C4-2B (cell line): ENCODE data around the gene DISP3.
A peak's percentile ranks its signal among the peaks of the same experiment; 100 is the strongest.

Experiments
- H3K27ac ChIP-seq: fragments of 450-650 bp; 2 replicates; pipeline ENCODE4 v1.5.1; 2017
- ZFX ChIP-seq: fragments of 450-650 bp; IDR thresholded peaks from 2 replicates; pipeline ENCODE4 v1.6.1; 2017
- TF ChIP-seq, protein P1 (sequence below): fragments of 450-650 bp; conservative IDR thresholded peaks from 2 replicates; pipeline ENCODE4 v1.5.1; 2017; ENCODE audit warnings: mild to moderate bottlenecking

DISP3 gene

DNA sequence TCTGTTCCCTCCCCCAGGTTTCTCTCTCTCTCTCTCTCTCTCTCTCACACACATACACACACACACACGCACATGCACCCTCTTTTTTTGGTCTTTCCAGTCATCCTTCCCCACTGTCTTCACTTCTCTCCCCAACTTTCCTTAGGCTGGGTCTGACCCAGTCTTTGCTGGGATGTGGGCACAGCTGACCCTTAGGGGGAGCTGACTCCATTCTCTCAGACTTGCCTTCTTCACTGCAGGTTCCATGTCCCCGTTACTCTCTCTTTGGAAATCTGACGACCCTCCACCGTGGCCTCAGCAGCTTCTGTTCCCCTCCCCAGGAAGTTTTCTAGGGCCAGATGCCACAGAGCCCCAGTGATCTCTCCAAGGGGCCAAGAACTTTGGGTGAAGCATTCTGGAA, 2.1 kb downstream of the DISP3 start:
- TF ChIP-seq, protein P1, sequence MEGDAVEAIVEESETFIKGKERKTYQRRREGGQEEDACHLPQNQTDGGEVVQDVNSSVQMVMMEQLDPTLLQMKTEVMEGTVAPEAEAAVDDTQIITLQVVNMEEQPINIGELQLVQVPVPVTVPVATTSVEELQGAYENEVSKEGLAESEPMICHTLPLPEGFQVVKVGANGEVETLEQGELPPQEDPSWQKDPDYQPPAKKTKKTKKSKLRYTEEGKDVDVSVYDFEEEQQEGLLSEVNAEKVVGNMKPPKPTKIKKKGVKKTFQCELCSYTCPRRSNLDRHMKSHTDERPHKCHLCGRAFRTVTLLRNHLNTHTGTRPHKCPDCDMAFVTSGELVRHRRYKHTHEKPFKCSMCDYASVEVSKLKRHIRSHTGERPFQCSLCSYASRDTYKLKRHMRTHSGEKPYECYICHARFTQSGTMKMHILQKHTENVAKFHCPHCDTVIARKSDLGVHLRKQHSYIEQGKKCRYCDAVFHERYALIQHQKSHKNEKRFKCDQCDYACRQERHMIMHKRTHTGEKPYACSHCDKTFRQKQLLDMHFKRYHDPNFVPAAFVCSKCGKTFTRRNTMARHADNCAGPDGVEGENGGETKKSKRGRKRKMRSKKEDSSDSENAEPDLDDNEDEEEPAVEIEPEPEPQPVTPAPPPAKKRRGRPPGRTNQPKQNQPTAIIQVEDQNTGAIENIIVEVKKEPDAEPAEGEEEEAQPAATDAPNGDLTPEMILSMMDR: no peak
- TF ChIP-seq ZFX: no peak
- no peak overlapping the region for H3K27ac ChIP-seq

DNA sequence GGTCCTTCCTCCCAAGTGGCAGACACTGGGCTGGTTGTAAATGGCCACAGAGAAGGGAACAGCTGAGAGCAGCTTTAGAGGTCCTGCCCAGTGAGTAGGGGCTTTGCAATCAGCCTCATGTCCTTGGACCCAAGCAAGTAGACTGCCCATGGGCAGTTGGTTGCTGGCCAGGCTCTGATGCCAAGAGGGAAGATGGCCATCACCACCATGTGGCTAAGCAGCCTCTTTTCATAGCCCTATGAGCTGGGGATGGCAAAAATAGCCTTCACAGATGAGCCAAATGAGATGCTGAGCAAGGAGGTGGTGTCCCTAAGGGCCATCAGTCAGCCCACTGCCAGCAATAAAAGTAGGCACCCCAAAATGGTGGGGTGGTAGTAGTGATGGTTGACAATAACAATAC, 3.2 kb downstream of the DISP3 start:
- no peak overlapping the region for H3K27ac ChIP-seq
- TF ChIP-seq, protein P1: no peak
- TF ChIP-seq ZFX: no peak

DNA sequence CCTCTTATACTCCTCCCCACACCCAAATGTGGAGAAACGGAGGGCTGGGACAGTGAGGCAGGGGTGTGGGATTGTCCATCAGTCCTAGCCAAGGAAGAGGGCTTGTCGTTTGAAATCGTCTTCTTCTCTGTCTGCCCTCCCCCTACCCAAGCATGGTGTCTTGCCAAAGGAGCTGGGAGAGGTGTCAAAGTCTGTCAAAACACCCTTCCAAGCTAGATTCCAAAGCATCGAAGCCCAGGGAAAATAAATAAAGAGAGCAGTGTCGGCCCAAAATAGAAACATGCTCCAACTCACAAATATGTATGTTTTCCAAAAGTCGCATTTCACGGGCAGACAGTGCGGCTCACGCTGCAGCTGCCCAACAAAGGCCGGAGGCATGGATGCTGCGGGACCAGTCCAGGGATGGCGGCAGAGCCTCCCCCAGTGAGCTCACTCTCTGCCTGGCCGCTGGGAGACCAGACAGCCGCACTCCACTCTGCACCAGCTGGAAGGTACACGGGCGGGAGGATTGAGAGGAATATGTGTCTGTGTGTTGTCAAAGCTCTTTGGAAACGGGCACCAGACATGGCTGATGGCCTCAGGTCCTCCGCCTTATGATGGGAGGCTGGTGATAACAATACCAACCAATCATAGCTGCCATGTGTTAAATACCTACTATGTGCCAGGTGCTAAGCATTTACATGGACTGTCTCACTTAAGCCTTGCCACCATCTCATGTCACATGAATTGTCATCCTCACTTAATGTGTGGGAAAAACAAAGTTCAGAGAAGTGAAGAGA, 3.9 kb downstream of the DISP3 start:
- no peak for TF ChIP-seq ZFX
- TF ChIP-seq, protein P1: no peak
- no peak overlapping the region for H3K27ac ChIP-seq

DNA sequence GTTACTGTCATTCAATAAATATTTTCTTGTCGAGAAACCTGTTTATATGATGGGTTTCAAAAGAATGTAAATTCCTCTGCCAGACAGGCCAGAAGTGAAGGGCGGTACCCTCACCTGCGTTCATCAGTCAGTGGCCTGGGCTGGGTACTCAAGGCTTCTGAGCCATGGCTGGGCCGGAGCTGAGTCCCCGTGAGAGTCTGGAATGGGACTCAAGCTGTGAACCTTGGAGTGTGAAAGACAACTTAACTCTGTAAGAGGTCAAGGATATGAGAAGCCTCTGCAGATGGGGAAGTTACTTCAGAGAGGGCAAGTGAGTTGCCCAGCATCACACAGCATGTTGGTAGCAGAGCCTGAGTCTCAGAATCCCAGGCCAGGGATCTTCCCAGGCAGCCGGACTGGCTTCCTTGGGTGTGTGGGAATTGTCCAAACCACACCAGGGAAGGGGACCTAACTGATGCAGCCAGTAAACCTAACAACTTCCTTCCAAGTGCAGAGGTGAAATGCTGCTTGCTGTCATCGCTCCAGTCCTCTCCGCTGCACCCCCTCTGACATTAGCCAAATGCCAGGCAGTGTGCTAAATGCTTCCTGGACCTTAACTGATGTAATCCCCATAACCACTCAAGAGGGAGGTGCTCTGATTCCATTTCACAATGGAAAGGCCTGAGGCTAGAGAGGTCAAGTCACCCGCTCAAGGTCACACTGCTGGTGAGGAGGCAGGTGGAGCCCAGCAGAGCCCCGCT, 4.8 kb downstream of the DISP3 start:
- H3K27ac ChIP-seq: peak overlapping the region; percentile 52
- TF ChIP-seq, protein P1: no peak

DNA sequence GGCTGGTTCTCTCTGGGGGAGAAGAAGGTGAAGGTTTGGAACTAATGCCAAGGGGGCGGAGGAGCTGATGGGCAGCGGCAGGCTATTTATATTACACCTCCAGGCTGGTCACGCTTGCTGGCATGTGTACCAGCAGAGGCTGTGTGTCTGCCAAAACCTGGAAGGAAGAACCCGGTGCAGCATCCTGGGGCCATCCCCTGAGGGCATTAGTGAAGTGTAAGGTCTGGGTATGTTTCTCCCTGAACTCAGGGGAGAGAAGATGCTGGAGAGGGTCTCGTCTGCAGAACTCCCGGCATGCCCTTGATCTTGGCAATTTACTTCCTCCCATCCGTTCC, 5.3 kb downstream of the DISP3 start:
- TF ChIP-seq ZFX: no peak
- TF ChIP-seq, protein P1: no peak
- H3K27ac ChIP-seq: peak overlapping the region; percentile 52

DNA sequence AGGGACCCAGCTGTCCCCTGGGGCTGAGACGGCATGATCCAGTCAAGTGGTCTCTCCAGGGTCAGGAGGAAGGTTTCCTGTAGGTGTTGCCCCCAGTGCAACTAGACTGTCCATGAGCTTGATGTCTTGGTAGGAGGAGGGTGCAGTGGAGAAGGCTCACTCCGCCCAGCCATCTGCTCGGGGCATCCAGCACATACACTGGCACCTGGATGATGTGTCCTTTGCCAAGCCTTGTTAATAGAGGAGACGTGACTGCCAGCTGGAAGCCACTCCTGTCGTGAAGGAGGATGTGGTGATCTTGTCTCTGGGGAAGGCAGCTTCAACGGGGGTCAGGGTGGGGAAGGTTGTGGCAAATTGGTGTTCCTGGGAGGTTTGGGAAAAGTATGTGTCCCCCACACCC, 6.2 kb downstream of the DISP3 start:
- no peak for TF ChIP-seq ZFX
- TF ChIP-seq, protein P1: no peak
- peak overlapping the region; percentile 52 for H3K27ac ChIP-seq

DNA sequence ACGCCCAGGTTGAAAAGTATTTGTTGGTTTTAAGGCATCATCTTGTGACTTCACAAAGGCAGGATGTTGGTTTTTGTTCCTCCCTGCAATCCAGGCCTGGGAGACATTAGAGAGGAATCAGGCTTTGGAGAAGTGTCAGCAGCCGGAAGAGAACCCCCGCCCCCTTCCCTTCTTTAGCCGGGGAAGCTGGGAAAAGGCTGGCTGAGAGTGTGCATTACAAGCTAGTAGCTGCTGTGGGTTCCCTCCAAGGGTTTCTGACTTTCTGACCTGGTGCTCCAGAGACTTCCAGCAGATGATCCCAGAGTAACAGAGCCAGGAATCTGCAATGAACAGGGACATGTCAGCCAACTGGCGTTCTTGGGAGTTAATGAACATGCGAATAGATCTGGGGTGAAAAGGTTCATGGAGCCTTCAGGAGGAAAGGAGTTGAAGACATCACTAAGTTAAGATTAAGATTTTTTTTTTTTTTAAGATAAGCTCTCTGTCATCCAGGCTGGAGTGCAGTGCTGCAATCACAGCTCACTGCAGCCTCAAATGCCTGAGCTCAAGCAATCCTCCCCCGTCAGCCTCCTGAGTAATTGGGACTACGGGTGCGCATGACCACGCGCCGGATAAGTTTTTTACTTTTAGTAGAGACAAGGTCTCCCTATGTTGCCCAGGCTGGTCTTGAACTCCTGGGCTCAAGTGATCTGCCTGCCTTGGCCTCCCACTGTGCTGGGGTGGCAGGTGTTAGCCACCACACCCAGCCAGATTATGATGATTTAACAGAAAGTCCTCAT, 7.5 kb downstream of the DISP3 start:
- H3K27ac ChIP-seq: peak overlapping the region; percentile 52
- TF ChIP-seq ZFX: no peak
- TF ChIP-seq, protein P1: no peak
